Sigmoid colon (tissue), 4 donors: ENCODE results near the gene NHLH1.

ENCODE experiments used
- CTCF ChIP-seq, 4 experiments: fragments of 450-650 bp in 3 of 4; fragments of 200-600 bp in 1 of 4; IDR thresholded peaks; one replicate each; pipeline ENCODE4 v1.5.1; 2016 to 2019; ENCODE audit warnings: antibody characterized with exemption in 4 of 4, mild to moderate bottlenecking in 3 of 4, moderate library complexity in 2 of 4
- EP300 ChIP-seq, 4 donors: sonication (generic); formaldehyde crosslinking; IDR thresholded peaks; one replicate each; pipeline ENCODE4 v1.6.1; 2017; ENCODE audit warnings: antibody characterized with exemption in 4 of 4

DNA sequence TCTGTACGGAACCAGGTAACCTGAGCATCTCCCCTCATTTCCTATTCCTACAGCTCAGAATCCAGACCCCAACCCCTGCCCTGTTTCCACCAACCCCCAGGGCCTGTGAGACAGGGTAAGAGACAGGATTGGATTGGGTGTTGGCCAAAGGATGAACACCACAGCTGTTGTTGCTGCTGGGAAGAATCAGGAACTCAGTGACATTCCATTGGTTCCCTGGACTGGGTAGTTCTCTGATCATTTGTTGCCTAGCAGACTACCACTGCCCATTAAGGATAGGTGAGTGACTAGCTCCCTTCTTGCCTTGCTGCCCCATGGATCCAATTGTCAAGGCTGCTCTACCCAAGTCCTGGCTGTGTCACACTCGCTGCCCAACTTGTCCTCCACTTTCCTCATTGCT is 13.6 kb upstream of the NHLH1 start:
- TF ChIP-seq CTCF (IDR thresholded peaks at IDR 0.05) (no peak), EP300 (IDR thresholded peaks at IDR 0.05) (no peak)
